ENCODE results near the gene PACSIN3.
"Not testable (repeated sequence)": the region's sequence is repeated elsewhere in the genome, so short reads cannot be mapped to it uniquely, and the experiment has no call there.

PACSIN3 gene

GRCh38 chr11:47191137-47191536, 4.9 kb upstream of the PACSIN3 start:
- not testable (repeated sequence) for DNase-seq

- DNase-seq = no peak
These were observed 3.0 kb upstream of the PACSIN3 start for GRCh38 chr11:47189100-47189834.

GRCh38 chr11:47188259-47188658, 2.0 kb upstream of the PACSIN3 start:
- peak; percentile 77 for DNase-seq

- DNase-seq = no peak
These were observed 1.5 kb upstream of the PACSIN3 start for GRCh38 chr11:47187723-47188122.

- peak; percentile 75 for DNase-seq
These were observed 764 bp upstream of the PACSIN3 start for GRCh38 chr11:47186700-47187695.

- peak; percentile 84 for DNase-seq
These were observed 744 bp downstream of the PACSIN3 start for GRCh38 chr11:47185305-47186075.

GRCh38 chr11:47184711-47185304, 1.4 kb downstream of the PACSIN3 start:
- peak; percentile 58 for DNase-seq

GRCh38 chr11:47183969-47184368, 2.3 kb downstream of the PACSIN3 start:
- peak; percentile 43 for DNase-seq

GRCh38 chr11:47183031-47183856, 3.0 kb downstream of the PACSIN3 start:
- DNase-seq = peak; percentile 68

GRCh38 chr11:47182380-47182779, 3.9 kb downstream of the PACSIN3 start:
- no peak for DNase-seq

- DNase-seq = no peak
These were observed 5.0 kb downstream of the PACSIN3 start for GRCh38 chr11:47181271-47181670.

- no peak for DNase-seq
These were observed 6.0 kb downstream of the PACSIN3 start for GRCh38 chr11:47180006-47180787.

GRCh38 chr11:47179655-47179991, 6.6 kb downstream of the PACSIN3 start:
- no peak for DNase-seq

- DNase-seq = no peak
These were observed 7.2 kb downstream of the PACSIN3 start for GRCh38 chr11:47178737-47179654.

- no peak for DNase-seq
These were observed 7.9 kb downstream of the PACSIN3 start for GRCh38 chr11:47178316-47178715.

GRCh38 chr11:47177846-47178245, 8.4 kb downstream of the PACSIN3 start:
- DNase-seq = no peak

- DNase-seq = peak; percentile 82
These were observed 8.9 kb downstream of the PACSIN3 start for GRCh38 chr11:47177229-47177845.

- DNase-seq = peak; percentile 98
These were observed 9.7 kb downstream of the PACSIN3 start, which contains the start of gene ARFGAP2 for GRCh38 chr11:47176328-47177228. ARFGAP2 (minus strand) TSS chr11:47176879; CDS start chr11:47176853, 26 bp downstream.
